HFFc6 (cell line): ENCODE results near the gene CCL2. TPM values are rescaled to one million over a fixed set of nuclear protein-coding genes. Genes with fewer than 3 reads are reported as not detected.

Source experiments
- DNase-seq: peaks from one replicate; pipeline ENCODE4 v3.0.0-alpha.2; 2018
- H3K27ac Mint-ChIP-seq: 2 replicates; pipeline ENCODE4 v1.8.0; 2020; ENCODE audit warnings: mild to moderate bottlenecking, mixed read lengths
- H3K27me3 Mint-ChIP-seq: 2 replicates; pipeline ENCODE4 v1.8.0; 2021; ENCODE audit warnings: mild to moderate bottlenecking, moderate library complexity, mixed read lengths; ENCODE audit not compliant: insufficient read depth
- H3K36me3 Mint-ChIP-seq: 2 replicates; pipeline ENCODE4 v1.8.0; 2021; ENCODE audit warnings: low read depth, mixed read lengths
- H3K4me1 Mint-ChIP-seq: 2 replicates; pipeline ENCODE4 v1.8.0; 2020; ENCODE audit warnings: low read depth, mixed read lengths
- H3K4me3 Mint-ChIP-seq: 2 replicates; pipeline ENCODE4 v1.8.0; 2020; ENCODE audit warnings: mild to moderate bottlenecking, moderate library complexity, mixed read lengths
- H3K9me3 Mint-ChIP-seq: 2 replicates; pipeline ENCODE4 v1.8.0; 2020; ENCODE audit warnings: mild to moderate bottlenecking, mixed read lengths
- total RNA-seq, 6 experiments: library from RNA; stranded (reverse); fragmentation: NEBNext Ultra II Directional; extraction: Animal tissue kit (Norgen Biotek cat#: 25700); gene quantifications; 2 replicates in 1 of 6; 3 replicates in 5 of 6; pipeline ENCODE4 v1.2.3, GENCODE V29; 2021
- TF ChIP-seq, protein P1 (sequence below): fragments of 200-600 bp; sonication (generic); IDR thresholded peaks from 2 replicates; pipeline ENCODE4 v1.5.0; 2021; ENCODE audit warnings: antibody characterized with exemption, mild to moderate bottlenecking

The CCL2 gene
- total RNA-seq, 6 experiments from 2014 or later, result 23.2 to 65.9 (median 30.1) TPM

DNA sequence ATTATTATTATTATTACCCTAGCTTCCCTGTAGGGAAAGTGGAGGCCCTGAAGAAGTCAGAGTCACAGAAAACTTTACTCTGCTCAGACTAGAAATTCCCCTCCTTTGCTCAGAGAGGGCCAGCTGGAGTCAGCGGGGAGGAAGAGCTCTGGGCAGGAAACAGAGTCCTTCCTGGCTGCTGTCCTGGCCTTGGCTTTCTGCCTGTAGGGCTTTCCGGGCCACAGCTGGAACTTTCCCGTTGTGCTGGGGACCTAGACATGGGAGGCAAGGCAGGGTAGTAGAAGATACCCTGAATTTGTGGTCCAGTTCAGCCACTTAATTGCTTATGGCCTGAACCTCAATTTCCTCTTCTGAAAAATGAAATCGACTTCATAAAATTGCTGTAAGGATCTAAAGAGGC lies 14.0 kb upstream of the CCL2 start:
- no peaks in the 10 kb centered on the region for H3K9me3 Mint-ChIP-seq
- H3K27me3 Mint-ChIP-seq, result no peaks in the 10 kb centered on the region
- no peaks in the 10 kb centered on the region for H3K36me3 Mint-ChIP-seq
- H3K4me3 Mint-ChIP-seq, result no peak overlapping the region
- no peak overlapping the region for H3K27ac Mint-ChIP-seq
- TF ChIP-seq, protein P1, sequence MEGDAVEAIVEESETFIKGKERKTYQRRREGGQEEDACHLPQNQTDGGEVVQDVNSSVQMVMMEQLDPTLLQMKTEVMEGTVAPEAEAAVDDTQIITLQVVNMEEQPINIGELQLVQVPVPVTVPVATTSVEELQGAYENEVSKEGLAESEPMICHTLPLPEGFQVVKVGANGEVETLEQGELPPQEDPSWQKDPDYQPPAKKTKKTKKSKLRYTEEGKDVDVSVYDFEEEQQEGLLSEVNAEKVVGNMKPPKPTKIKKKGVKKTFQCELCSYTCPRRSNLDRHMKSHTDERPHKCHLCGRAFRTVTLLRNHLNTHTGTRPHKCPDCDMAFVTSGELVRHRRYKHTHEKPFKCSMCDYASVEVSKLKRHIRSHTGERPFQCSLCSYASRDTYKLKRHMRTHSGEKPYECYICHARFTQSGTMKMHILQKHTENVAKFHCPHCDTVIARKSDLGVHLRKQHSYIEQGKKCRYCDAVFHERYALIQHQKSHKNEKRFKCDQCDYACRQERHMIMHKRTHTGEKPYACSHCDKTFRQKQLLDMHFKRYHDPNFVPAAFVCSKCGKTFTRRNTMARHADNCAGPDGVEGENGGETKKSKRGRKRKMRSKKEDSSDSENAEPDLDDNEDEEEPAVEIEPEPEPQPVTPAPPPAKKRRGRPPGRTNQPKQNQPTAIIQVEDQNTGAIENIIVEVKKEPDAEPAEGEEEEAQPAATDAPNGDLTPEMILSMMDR, result no peak
- H3K4me1 Mint-ChIP-seq, result peaks cover 23% of the 10 kb centered on the region
- DNase-seq, result no peak

DNA sequence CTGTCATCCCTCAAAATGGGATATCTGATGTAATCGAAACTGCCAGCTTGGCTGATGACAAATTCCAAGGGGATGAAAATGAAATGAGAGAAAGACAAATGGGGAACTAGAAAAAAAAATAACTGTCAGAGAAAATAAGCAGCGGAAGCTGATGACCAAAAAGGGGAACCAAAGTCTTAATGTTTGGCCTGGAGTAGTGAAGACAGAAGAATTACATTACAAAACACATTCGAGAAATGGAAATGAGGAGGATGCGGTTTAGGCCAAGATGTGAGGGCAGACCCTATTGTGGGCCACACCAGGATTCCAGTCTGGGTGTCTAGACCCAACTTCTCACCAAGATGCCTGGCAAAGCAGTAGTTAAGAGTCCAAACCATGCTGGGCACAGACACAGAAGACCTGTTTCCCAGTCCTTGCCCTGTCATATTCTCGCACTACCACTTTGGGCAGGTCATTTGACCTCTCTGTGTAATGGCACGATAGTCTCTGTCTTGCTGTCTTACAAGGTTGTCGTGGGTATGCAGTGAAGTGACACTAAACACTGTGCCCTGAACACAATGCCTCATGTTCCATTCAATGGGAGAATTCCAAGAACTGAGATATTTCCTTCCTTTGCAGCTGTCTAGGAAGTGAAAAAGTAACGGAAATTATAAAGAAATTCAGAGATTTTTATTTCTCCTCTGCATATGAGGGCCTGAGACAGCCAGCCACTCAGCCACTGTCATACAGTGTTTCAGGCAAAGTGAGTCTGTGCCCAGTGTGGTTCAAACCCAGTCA lies 12.3 kb upstream of the CCL2 start:
- Mint-ChIP-seq H3K9me3 (no peaks in the 10 kb centered on the region), H3K4me1 (peaks cover 20% of the 10 kb centered on the region), H3K36me3 (no peaks in the 10 kb centered on the region), H3K4me3 (no peak overlapping the region), H3K27ac (no peak overlapping the region), H3K27me3 (no peaks in the 10 kb centered on the region)
- TF ChIP-seq, protein P1, result no peak
- no peak for DNase-seq

DNA sequence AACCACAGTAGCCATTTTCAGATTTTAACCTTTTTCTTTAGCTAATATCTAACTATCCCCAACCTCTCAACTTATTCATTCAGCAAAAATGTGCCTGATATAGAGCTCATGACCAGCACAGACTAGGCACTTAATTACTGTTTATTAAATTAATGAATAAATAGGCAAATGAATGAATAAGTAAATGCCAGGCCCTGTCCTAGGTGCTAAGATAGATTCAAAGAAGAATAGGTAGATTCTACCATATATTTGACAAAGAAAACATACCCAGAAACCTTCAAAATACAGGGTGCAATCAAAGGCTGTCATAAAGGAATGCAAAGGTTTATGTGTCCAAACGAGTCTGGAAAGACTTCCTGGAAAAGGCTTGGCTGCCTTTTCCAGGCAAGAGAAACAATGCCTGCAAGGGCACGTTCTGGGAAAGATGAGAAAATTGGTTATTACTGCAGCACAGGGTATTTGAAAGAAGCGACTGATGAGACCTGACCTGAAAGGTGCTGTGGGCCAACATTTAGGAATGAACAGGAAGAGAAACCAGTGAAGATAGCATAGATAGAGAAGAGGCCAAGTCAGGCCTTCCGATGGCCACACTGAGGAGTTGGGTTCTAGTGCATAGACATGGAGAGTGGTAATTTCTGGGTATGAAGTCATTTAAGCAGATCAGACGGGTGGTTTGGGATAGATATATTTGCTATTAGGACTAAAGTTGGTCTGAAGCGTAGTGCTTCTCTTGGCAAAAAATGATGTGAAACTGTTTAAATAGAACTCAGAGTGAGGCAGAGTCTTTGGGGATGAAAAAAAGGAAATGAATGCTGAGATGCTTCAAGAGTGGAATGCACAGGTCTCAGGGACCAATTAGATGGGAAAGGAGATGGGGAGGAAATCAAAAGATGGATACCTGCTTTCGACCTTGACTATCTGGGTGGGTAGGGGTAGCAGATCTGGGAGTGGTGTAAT lies 11.4 kb upstream of the CCL2 start:
- no peaks in the 10 kb centered on the region for H3K27me3 Mint-ChIP-seq
- H3K9me3 Mint-ChIP-seq, result no peaks in the 10 kb centered on the region
- peaks cover 25% of the 10 kb centered on the region for H3K4me1 Mint-ChIP-seq
- DNase-seq, result no peak
- H3K36me3 Mint-ChIP-seq, result no peaks in the 10 kb centered on the region
- no peak overlapping the region for H3K27ac Mint-ChIP-seq
- H3K4me3 Mint-ChIP-seq, result no peak overlapping the region
- TF ChIP-seq, protein P1, result no peak

DNA sequence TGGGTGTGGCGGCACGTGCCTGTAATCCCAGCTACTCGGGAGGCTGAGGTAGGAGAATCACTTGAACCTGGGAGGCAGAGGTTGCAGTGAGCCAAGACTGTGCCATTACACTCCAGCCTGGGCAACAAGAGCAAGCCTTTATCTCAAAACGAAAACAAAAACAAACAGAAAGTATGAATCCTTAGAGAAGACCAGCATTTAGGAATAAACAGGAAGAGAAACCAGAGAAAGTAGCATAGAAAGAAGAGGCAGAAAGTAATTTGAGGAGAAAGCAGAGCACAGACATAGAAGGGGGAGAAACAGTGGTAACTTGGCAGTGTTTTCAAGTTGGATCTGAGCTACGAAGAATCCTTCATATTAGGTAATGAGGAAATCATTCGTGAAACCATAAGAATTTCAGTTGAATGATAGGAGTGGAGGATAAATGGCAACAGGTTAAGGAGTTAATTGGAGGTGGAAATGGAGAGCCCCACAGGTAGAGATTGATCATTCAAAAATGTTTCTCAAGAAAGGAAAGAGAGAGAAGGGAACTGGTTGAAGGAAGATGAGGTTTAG lies 9.7 kb upstream of the CCL2 start:
- Mint-ChIP-seq H3K9me3 (no peaks in the 10 kb centered on the region), H3K4me1 (peaks cover 36% of the 10 kb centered on the region), H3K27me3 (no peaks in the 10 kb centered on the region), H3K4me3 (no peak overlapping the region), H3K27ac (no peak overlapping the region), H3K36me3 (no peaks in the 10 kb centered on the region)
- DNase-seq, result no peak
- TF ChIP-seq, protein P1, result no peak

DNA sequence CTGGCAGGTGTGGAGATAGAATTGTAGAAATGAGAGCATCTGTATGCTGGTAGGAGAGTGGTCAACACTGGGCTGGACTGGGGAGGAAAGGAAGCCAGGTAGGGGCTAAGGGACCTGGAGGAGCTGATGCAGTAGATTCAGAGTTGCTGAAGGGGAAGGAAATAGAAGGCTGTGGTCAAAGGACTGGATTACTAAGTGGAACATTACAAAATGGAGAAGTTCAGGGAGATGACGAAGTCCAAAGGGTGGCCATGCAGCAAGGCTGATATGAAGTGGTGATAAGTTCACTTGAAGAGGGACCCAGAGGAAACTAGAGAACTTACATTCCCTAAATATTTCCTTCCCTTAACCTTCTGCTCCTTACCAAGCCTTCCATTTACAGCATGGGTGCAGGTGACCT lies 8.6 kb upstream of the CCL2 start:
- H3K4me1 Mint-ChIP-seq, result peaks cover 41% of the 10 kb centered on the region
- H3K27ac Mint-ChIP-seq, result no peak overlapping the region

More for the DNA sequence above, 8.6 kb upstream of the CCL2 start:
- Mint-ChIP-seq H3K4me3 (no peak overlapping the region), H3K27me3 (no peaks in the 10 kb centered on the region), H3K36me3 (no peaks in the 10 kb centered on the region), H3K9me3 (no peaks in the 10 kb centered on the region)
- TF ChIP-seq, protein P1, result no peak
- no peak for DNase-seq
